SK-N-SH (cell line): ENCODE results near the gene GPR146. TPM values are rescaled to one million over a fixed set of nuclear protein-coding genes. Genes with fewer than 3 reads are reported as not detected.
A peak's percentile ranks its signal among the peaks of the same experiment; 100 is the strongest.

ENCODE experiments used
- CTCF ChIA-PET: fragments of 300-600, 350-600 bp; formaldehyde crosslinking; extraction: SDS; loops from one replicate; lab custom pipeline; 2021; lab: Yijun Ruan, JAX
- POLR2A ChIA-PET: fragments of 350-600 bp; sonication (Branson Sonifier 250); formaldehyde crosslinking; extraction: SDS; loops from one replicate; lab custom pipeline; 2020; ENCODE audit warnings: antibody characterized with exemption, inconsistent platforms; lab: Yijun Ruan, JAX
- DNase-seq: peaks from one replicate; pipeline ENCODE4 v3.0.0; 2012
- H2AFZ ChIP-seq: fragments of 200-600 bp; sonication (generic); 2 replicates; pipeline ENCODE4 v1.8.1; 2016; ENCODE audit warnings: antibody characterized with exemption, mild to moderate bottlenecking, low read depth
- H3F3A ChIP-seq: fragments of 200-600 bp; sonication (generic); replicated peaks from 2 replicates; pipeline ENCODE3; 2016; ENCODE audit warnings: antibody characterized with exemption, mild to moderate bottlenecking; ENCODE audit not compliant: insufficient read depth
- H3K27ac ChIP-seq, 2 experiments: fragments of 200-500 bp in 1 of 2; fragments of 200-600 bp in 1 of 2; sonication (Bioruptor generic) in 1 of 2; sonication (generic), shearing (Covaris generic) in 1 of 2; 2 replicates each; pipeline versions ENCODE4 v1.5.1 to v1.6.1; 2014 to 2016; ENCODE audit warnings: low read depth in 2 of 2, inconsistent platforms in 1 of 2, low read length in 1 of 2, mild to moderate bottlenecking in 1 of 2, mixed read lengths in 1 of 2
- H3K27me3 ChIP-seq: fragments of 200-600 bp; sonication (generic), shearing (Covaris generic); 2 replicates; pipeline ENCODE4 v1.6.1; 2016; ENCODE audit warnings: mixed run types; ENCODE audit not compliant: insufficient read depth
- H3K36me3 ChIP-seq, 2 experiments: fragments of 200-500 bp in 1 of 2; fragments of 200-600 bp in 1 of 2; sonication (Bioruptor generic) in 1 of 2; sonication (generic) in 1 of 2; replicated peaks in 1 of 2; 2 replicates each; pipeline versions ENCODE3 to v1.5.1; 2014 to 2016; ENCODE audit warnings: low read length in 1 of 2, mild to moderate bottlenecking in 1 of 2; ENCODE audit not compliant: insufficient read depth in 2 of 2, control insufficient read depth in 1 of 2
- H3K4me1 ChIP-seq, 2 experiments: fragments of 200-500 bp in 1 of 2; fragments of 200-600 bp in 1 of 2; sonication (Bioruptor generic) in 1 of 2; sonication (generic), shearing (Covaris generic) in 1 of 2; 2 replicates each; pipeline versions ENCODE4 v1.5.1 to v1.6.1; 2014 to 2016; ENCODE audit warnings: low read depth in 1 of 2, low read length in 1 of 2, mixed run types in 1 of 2; ENCODE audit not compliant: insufficient read depth in 2 of 2, control insufficient read depth in 1 of 2
- H3K4me2 ChIP-seq: fragments of 200-600 bp; sonication (generic), shearing (Covaris generic); 2 replicates; pipeline ENCODE4 v1.6.1; 2017; ENCODE audit warnings: mixed run types
- H3K4me3 ChIP-seq, 2 experiments: fragments of 200-500 bp in 1 of 2; fragments of 200-600 bp in 1 of 2; sonication (Bioruptor generic) in 1 of 2; sonication (generic), shearing (Covaris generic) in 1 of 2; 2 replicates each; pipeline versions ENCODE4 v1.5.1 to v1.8.1; 2014 to 2016; ENCODE audit warnings: low read depth in 2 of 2, inconsistent platforms in 1 of 2, low read length in 1 of 2, mild to moderate bottlenecking in 1 of 2, mixed read lengths in 1 of 2, moderate library complexity in 1 of 2
- H3K79me2 ChIP-seq: fragments of 200-600 bp; sonication (generic); 2 replicates; pipeline ENCODE4 v1.8.1; 2017; ENCODE audit warnings: mild to moderate bottlenecking; ENCODE audit not compliant: insufficient read depth
- H3K9ac ChIP-seq: fragments of 200-600 bp; sonication (generic); 2 replicates; pipeline ENCODE4 v1.6.1; 2017; ENCODE audit warnings: mixed run types
- H3K9me2 ChIP-seq: fragments of 200-600 bp; sonication (generic); 2 replicates; pipeline ENCODE4 v1.6.1; 2017; ENCODE audit warnings: mixed run types
- H3K9me3 ChIP-seq: fragments of 200-600 bp; sonication (generic); 2 replicates; pipeline ENCODE4 v1.6.1; 2017; ENCODE audit warnings: mixed run types, mild to moderate bottlenecking, moderate library complexity
- H4K20me1 ChIP-seq: fragments of 200-600 bp; sonication (generic); 2 replicates; pipeline ENCODE4 v1.6.1; 2017; ENCODE audit warnings: mild to moderate bottlenecking, mixed run types; ENCODE audit not compliant: insufficient read depth
- CHD2 ChIP-seq: fragments of 150-350 bp; IDR thresholded peaks from 2 replicates; pipeline ENCODE4 v1.6.1; 2018; ENCODE audit warnings: low read length; ENCODE audit not compliant: partially characterized antibody
- EP300 ChIP-seq, 2 experiments: IDR thresholded peaks; 2 replicates each; pipeline versions ENCODE4 v1.4.0 to v1.6.1; 2012; ENCODE audit warnings: borderline replicate concordance in 1 of 2, low read depth in 1 of 2, low read length in 1 of 2
- FOSL2 ChIP-seq: IDR thresholded peaks from 2 replicates; pipeline ENCODE4 v1.4.0; 2012; ENCODE audit warnings: low read depth, mild to moderate bottlenecking, moderate library complexity, borderline replicate concordance
- JUND ChIP-seq: IDR thresholded peaks from 2 replicates; pipeline ENCODE4 v1.4.0; 2012
- RAD21 ChIP-seq: IDR thresholded peaks from 2 replicates; pipeline ENCODE4 v1.6.1; 2012; ENCODE audit warnings: mild to moderate bottlenecking, low read length
- RCOR1 ChIP-seq: fragments of 150-350 bp; IDR thresholded peaks from 2 replicates; pipeline ENCODE4 v1.6.1; 2017; ENCODE audit warnings: antibody characterized with exemption, low read length
- TAF1 ChIP-seq: IDR thresholded peaks from 2 replicates; pipeline ENCODE4 v1.6.1; 2012; ENCODE audit warnings: low read depth, mild to moderate bottlenecking, low read length, moderate library complexity, borderline replicate concordance
- TCF12 ChIP-seq: IDR thresholded peaks from 2 replicates; pipeline ENCODE4 v1.4.0; 2012
- WGBS: methylation state at CpG from one replicate; pipeline ENCODE4 v1.1.6; 2017; ENCODE audit warnings: low lambda C conversion rate; 5-methylcytosine and 5-hydroxymethylcytosine counted together
- polyA plus RNA-seq, 3 experiments: library from polyadenylated mRNA; depleted of rRNA; stranded (reverse); fragments of >200 nt; gene quantifications; 2 replicates each; pipeline ENCODE4 v1.2.3, GENCODE V29; 2012
- TF ChIP-seq, protein P1 (sequence below): IDR thresholded peaks from 2 replicates; pipeline ENCODE4 v1.4.0; 2012; ENCODE audit warnings: low read depth, borderline replicate concordance

The GPR146 gene
- polyA plus RNA-seq, 1 of the 3 experiments (the other 2 are of a cell fraction), result 1.4 TPM

DNA sequence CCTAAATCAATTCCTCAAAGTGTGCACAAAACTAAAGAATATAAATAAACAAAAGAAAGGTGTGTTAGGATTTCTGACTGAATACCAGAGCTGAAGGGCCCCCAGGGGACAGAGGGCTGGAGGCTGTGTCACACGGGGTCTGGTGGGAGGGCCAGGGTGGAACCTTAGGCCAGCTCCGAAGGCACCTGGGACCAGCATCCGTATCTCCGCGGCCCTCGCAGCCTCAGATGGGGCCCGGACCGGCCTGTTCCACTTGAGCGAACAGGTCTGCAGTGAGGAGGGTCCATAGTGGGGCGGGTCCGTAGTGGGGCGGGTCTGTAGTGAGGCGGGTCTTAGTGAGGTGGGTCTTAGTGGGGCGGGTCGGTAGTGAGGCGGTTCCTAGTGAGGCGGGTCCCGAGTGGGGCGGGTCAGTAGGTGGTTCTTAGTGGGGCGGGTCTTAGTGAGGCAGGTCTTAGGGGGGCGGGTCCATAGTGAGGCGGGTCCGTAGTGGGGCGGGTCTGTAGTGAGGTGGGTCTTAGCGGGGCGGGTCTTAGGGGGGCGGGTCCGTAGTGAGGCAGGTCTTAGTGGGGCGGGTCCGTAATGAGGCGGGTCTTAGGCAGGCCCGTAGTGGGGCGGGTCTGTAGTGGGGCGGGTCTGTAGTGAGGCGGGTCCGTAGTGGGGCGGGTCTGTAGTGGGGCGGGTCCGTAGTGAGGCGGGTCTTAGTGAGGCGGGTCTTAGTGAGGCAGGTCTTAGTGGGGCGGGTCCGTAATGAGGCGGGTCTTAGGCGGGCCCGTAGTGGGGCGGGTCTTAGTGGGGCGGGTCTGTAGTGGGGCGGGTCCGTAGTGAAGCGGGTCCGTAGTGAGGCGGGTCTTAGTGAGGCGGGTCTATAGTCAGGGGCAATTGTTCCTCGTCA, 15.1 kb downstream of the GPR146 start:
- Histone ChIP-seq H2AFZ (no peak overlapping the region), H3K4me2 (no peak overlapping the region), H3K9me3 (no peaks in the 10 kb centered on the region), H3K4me3 (no peak overlapping the region), H4K20me1 (peaks cover 15% of the 10 kb centered on the region; the same call in 1 of the 2 replicates), H3K27me3 (no peaks in the 10 kb centered on the region), H3K9ac (no peak overlapping the region), H3K79me2 (no peaks in the 10 kb centered on the region; the same call in 1 of the 2 replicates), H3K4me1 (peaks cover 0 to 32% of the 10 kb centered on the region in 2 experiments; a peak in 1 of 4 replicates), H3K9me2 (no peaks in the 10 kb centered on the region), H3K36me3 (peaks cover 0 to 3% of the 10 kb centered on the region in 2 experiments), H3K27ac (no peak overlapping the region), H3F3A (no peaks in the 10 kb centered on the region)
- WGBS, result 91% methylated on average over 55 of the region's 55 CpGs
- TF ChIP-seq TAF1, result no peak
- ChIA-PET CTCF (interaction anchor here (1.1 to 27.8 kb wide), 5 partner anchors 14 to 71 kb away, joined by 3 to 756 read pairs (median 8); partner anchors contain the start of genes GPER1 and GPR146), POLR2A (no interaction called here)
- DNase-seq, result peak; percentile 71

DNA sequence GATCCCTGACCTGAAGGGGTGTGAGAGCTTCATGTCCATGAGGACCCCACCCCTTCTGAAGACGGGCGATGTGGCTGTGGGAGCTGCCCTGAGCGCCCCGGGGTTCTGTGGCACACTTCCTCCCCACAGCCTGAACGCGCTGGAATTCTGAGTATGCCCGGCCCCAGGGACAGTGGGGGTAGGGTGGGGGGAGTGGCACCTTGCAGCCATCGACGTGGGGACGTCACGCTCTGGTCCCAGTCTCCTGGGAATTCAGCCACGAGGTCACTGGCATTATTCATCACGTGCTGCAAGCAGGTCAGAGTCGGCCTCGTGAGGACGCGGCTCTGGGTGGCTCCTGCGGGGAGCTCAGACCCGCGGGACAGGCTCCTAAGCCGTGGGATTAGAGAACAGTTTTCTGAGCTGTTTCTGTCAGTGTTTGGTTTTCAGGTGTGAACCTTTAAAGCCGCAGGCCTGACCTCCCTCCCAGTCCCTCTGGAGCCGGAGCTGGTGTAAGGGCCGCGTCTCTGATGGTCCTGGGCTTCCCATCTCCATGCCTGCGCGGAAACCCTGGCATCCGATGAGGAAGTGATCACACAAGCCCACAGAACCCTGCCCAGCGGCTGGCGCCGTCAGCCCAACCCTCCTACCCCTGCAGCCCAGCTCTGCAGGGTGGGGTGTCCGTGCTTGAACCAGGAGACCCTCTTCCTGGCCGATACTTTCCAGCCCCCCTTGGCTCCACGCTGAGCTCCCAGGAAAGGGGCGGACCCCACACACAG, 16.1 kb downstream of the GPR146 start:
- POLR2A ChIA-PET, result no interaction called here
- Histone ChIP-seq H2AFZ (no peak overlapping the region), H3K27me3 (no peaks in the 10 kb centered on the region), H3K4me1 (peaks cover 0 to 28% of the 10 kb centered on the region in 2 experiments; a peak in 1 of 4 replicates), H3K36me3 (peaks cover 0 to 3% of the 10 kb centered on the region in 2 experiments), H3K9ac (no peak overlapping the region), H3K79me2 (no peaks in the 10 kb centered on the region; the same call in 1 of the 2 replicates), H3K27ac (no peak overlapping the region), H3K4me3 (no peak overlapping the region), H3K9me2 (no peaks in the 10 kb centered on the region), H4K20me1 (peaks cover 21% of the 10 kb centered on the region), H3K9me3 (no peaks in the 10 kb centered on the region), H3K4me2 (no peak overlapping the region), H3F3A (no peaks in the 10 kb centered on the region)
- TF ChIP-seq RAD21 (no peak), FOSL2 (no peak), TCF12 (no peak), CHD2 (no peak), EP300 (IDR thresholded peaks at IDR 0.05; ENCODE audit: borderline replicate concordance in 1 of 2, low read depth in 1 of 2, low read length in 1 of 2) (no peak), RCOR1 (no peak), JUND (no peak)
- TF ChIP-seq, protein P1, sequence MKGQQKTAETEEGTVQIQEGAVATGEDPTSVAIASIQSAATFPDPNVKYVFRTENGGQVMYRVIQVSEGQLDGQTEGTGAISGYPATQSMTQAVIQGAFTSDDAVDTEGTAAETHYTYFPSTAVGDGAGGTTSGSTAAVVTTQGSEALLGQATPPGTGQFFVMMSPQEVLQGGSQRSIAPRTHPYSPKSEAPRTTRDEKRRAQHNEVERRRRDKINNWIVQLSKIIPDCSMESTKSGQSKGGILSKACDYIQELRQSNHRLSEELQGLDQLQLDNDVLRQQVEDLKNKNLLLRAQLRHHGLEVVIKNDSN, result no peak
- CTCF ChIA-PET, result interaction anchor here (1.0 to 27.8 kb wide), 8 partner anchors 15 to 65 kb away, joined by 3 to 756 read pairs (median 3); partner anchors contain the start of genes GPER1 and GPR146
- 95% methylated on average over 28 of the region's 35 CpGs for WGBS
- no peak for DNase-seq
